ENCODE results near the gene CHD9NB. TPM values are rescaled to one million over a fixed set of nuclear protein-coding genes. Genes with fewer than 3 reads are reported as not detected.

Gene CHD9NB
- polyA plus RNA-seq, 1 of the 3 experiments (the other 2 are of a cell fraction): 2.7 TPM

GRCh38 chr16:53059672-53060071 is 7.0 kb upstream of the CHD9NB start:
- Histone ChIP-seq H3K79me2 (ENCODE audit: insufficient read depth) (peaks cover 81% of the 10 kb centered on the region), H3K9me2 (no peaks in the 10 kb centered on the region), H3K4me2 (no peak overlapping the region), H3K27me3 (ENCODE audit: insufficient read depth) (no peaks in the 10 kb centered on the region), H3F3A (replicated peaks; ENCODE audit: insufficient read depth) (peaks cover 7% of the 10 kb centered on the region), H4K20me1 (ENCODE audit: insufficient read depth) (no peaks in the 10 kb centered on the region), H3K9me3 (no peaks in the 10 kb centered on the region), H3K4me1 (ENCODE audit: control insufficient read depth in 1 of 2, insufficient read depth in 2 of 2, low read depth in 1 of 2, low read length in 1 of 2) (peaks cover 10 to 12% of the 10 kb centered on the region in 2 experiments; a peak in 2 of 4 replicates), H3K9ac (no peak overlapping the region), H2AFZ (ENCODE audit: low read depth) (no peak overlapping the region), H3K27ac (ENCODE audit: low read depth in 2 of 2, low read length in 1 of 2) (no peak overlapping the region), H3K36me3 (replicated peaks in 1 of 2; ENCODE audit: control insufficient read depth in 1 of 2, insufficient read depth in 2 of 2, low read length in 1 of 2) (peaks cover 0 to 3% of the 10 kb centered on the region in 2 experiments), H3K4me3 (ENCODE audit: low read depth in 2 of 2, low read length in 1 of 2) (no peak overlapping the region)
- DNase-seq: no peak
- TF ChIP-seq FOXM1 (IDR thresholded peaks at IDR 0.05; ENCODE audit: low read depth) (no peak), MAX (IDR thresholded peaks at IDR 0.05; ENCODE audit: low read depth) (no peak), ELF1 (IDR thresholded peaks at IDR 0.05) (no peak), EP300 (IDR thresholded peaks at IDR 0.05; ENCODE audit: borderline replicate concordance in 1 of 2, low read depth in 1 of 2, low read length in 1 of 2) (no peak)
- ChIA-PET CTCF (no interaction called here), POLR2A (no interaction called here)
- 98% methylated on average over 7 of the region's 7 CpGs for WGBS (ENCODE audit: low lambda C conversion rate)

GRCh38 chr16:53058882-53059281 is 6.2 kb upstream of the CHD9NB start:
- Histone ChIP-seq H3K9me3 (no peaks in the 10 kb centered on the region), H3K9me2 (no peaks in the 10 kb centered on the region), H3K27ac (ENCODE audit: low read depth in 2 of 2, low read length in 1 of 2) (no peak overlapping the region), H3K4me1 (ENCODE audit: control insufficient read depth in 1 of 2, insufficient read depth in 2 of 2, low read depth in 1 of 2, low read length in 1 of 2) (peaks cover 12 to 14% of the 10 kb centered on the region in 2 experiments; a peak in 2 of 4 replicates), H3K36me3 (replicated peaks in 1 of 2; ENCODE audit: control insufficient read depth in 1 of 2, insufficient read depth in 2 of 2, low read length in 1 of 2) (peaks cover 0 to 3% of the 10 kb centered on the region in 2 experiments), H3K27me3 (ENCODE audit: insufficient read depth) (no peaks in the 10 kb centered on the region), H2AFZ (ENCODE audit: low read depth) (no peak overlapping the region), H3K79me2 (ENCODE audit: insufficient read depth) (peaks cover 81% of the 10 kb centered on the region), H3K9ac (no peak overlapping the region), H4K20me1 (ENCODE audit: insufficient read depth) (no peaks in the 10 kb centered on the region), H3K4me2 (no peak overlapping the region), H3K4me3 (ENCODE audit: low read depth in 2 of 2, low read length in 1 of 2) (no peak overlapping the region), H3F3A (replicated peaks; ENCODE audit: insufficient read depth) (peaks cover 12% of the 10 kb centered on the region)
- TF ChIP-seq USF1 (IDR thresholded peaks at IDR 0.05; ENCODE audit: borderline replicate concordance, low read depth): no peak
- no peak for TF ChIP-seq PBX3 (IDR thresholded peaks at IDR 0.05)
- ChIA-PET POLR2A (no interaction called here), CTCF (interaction anchor here (1.2 kb wide), 1 partner anchor 23 kb away, joined by 4 read pairs; no protein-coding TSS in a partner anchor)
- no peak for DNase-seq
- WGBS (ENCODE audit: low lambda C conversion rate): 92% methylated on average over 5 of the region's 5 CpGs

GRCh38 chr16:53058441-53058840 is 5.7 kb upstream of the CHD9NB start:
- DNase-seq: no peak
- Histone ChIP-seq H3K4me2 (no peak overlapping the region), H3K27ac (ENCODE audit: low read depth in 2 of 2, low read length in 1 of 2) (no peak overlapping the region), H3K36me3 (replicated peaks in 1 of 2; ENCODE audit: control insufficient read depth in 1 of 2, insufficient read depth in 2 of 2, low read length in 1 of 2) (peaks cover 0 to 3% of the 10 kb centered on the region in 2 experiments), H3K4me1 (ENCODE audit: control insufficient read depth in 1 of 2, insufficient read depth in 2 of 2, low read depth in 1 of 2, low read length in 1 of 2) (peaks cover 12 to 14% of the 10 kb centered on the region in 2 experiments; a peak in 2 of 4 replicates), H3K79me2 (ENCODE audit: insufficient read depth) (peaks cover 84% of the 10 kb centered on the region), H3K27me3 (ENCODE audit: insufficient read depth) (no peaks in the 10 kb centered on the region), H3F3A (replicated peaks; ENCODE audit: insufficient read depth) (peaks cover 12% of the 10 kb centered on the region), H4K20me1 (ENCODE audit: insufficient read depth) (no peaks in the 10 kb centered on the region), H3K9ac (no peak overlapping the region), H3K9me2 (no peaks in the 10 kb centered on the region), H2AFZ (ENCODE audit: low read depth) (no peak overlapping the region), H3K4me3 (ENCODE audit: low read depth in 2 of 2, low read length in 1 of 2) (no peak overlapping the region), H3K9me3 (no peaks in the 10 kb centered on the region)
- ChIA-PET POLR2A (interaction anchor here (2.3 kb wide), 1 partner anchor 27 kb away, joined by 7 read pairs; no protein-coding TSS in a partner anchor), CTCF (interaction anchor here (0.7 to 5.2 kb wide), 3 partner anchors 23 to 100 kb away, joined by 3 to 33 read pairs (median 4); no protein-coding TSS in a partner anchor)
- WGBS (ENCODE audit: low lambda C conversion rate): 85% methylated on average over 5 of the region's 5 CpGs
- no peak for TF ChIP-seq RAD21 (IDR thresholded peaks at IDR 0.05; ENCODE audit: low read length)
- no peak for TF ChIP-seq CHD2 (IDR thresholded peaks at IDR 0.05; ENCODE audit: low read length, partially characterized antibody)
- TF ChIP-seq NRF1 (IDR thresholded peaks at IDR 0.05; ENCODE audit: low read depth, low read length): no peak
- no peak for TF ChIP-seq SMC3 (IDR thresholded peaks at IDR 0.05; ENCODE audit: low read depth, low read length)
- no peak for TF ChIP-seq ZBTB33 (IDR thresholded peaks at IDR 0.05; ENCODE audit: borderline replicate concordance, low read depth)
- no peak for TF ChIP-seq YY1 (IDR thresholded peaks at IDR 0.05; ENCODE audit: low read depth)
- no peak for TF ChIP-seq EP300 (IDR thresholded peaks at IDR 0.05; ENCODE audit: borderline replicate concordance in 1 of 2, low read depth in 1 of 2, low read length in 1 of 2)
